GM21529 (cell line): ENCODE results near the gene DRAXIN.
A peak's percentile ranks its signal among the peaks of the same experiment; 100 is the strongest.

Source experiments
- ATAC-seq: cut with Tn5 transposase; IDR thresholded peaks from one replicate; pipeline ENCODE4 v1.9.1; 2021; ENCODE audit not compliant: unreplicated experiment

The DRAXIN gene

DNA sequence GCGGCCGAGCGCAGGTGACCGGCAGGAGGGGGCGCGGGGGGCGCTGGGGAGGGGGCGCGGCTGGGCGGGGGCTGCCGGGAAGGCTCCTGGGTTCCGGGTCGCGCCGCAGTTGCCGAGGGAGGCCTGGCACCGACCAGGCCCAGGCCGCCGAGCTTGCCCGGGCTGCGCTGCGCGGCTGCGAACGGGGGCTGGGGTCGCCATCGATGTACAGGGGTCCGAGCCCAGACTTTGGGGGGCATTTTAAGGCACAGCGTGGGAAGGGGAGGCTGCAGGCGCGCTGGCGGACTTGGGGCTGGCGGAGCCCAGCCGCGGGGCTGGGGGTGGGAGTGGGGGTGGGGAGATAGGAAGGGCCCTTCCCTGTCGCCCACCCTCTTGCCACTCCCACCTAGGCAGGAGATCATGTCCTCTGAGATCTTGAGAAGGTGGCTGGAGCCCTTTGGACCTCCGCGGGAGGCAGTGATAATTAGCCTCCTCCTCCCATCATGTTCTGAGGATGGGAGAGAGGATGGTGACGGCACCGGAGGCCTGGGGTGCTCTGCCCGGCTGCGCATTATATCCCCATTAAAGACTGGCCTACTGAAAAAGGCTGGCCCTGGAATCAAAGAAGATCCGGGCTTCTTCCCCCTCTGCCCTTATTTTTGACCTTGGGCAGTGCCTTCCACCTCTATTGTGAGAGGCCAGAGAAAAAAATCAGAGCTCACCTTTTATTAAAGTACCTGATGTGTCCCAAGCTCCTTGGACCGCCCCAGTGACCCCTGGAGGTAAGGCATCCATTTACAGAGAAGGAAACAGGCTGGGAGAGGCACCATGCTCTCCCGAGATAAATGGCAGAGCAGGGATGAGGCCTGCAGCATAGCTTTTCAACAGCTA lies 36.3 kb upstream of the DRAXIN start:
- peak; percentile 33 for ATAC-seq

DNA sequence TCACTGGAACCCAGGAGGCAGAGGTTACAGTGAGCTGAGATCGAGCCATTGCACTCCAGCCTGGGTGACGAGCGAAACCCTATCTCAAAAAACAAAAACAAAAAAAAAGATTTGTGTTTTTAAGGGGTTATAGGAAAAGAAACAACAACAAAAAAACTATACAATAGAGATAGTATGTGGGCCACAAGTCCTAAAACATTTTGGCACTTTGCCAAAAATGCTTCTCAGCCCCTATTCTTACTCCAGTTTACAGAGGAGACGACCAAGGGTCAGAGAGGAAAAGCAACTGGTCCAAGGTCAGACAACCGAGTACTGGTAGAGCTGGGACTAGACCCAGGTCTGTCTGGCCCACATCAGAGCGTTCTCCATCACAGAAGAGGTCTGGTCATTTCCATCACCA lies 33.9 kb upstream of the DRAXIN start:
- no peak for ATAC-seq

DNA sequence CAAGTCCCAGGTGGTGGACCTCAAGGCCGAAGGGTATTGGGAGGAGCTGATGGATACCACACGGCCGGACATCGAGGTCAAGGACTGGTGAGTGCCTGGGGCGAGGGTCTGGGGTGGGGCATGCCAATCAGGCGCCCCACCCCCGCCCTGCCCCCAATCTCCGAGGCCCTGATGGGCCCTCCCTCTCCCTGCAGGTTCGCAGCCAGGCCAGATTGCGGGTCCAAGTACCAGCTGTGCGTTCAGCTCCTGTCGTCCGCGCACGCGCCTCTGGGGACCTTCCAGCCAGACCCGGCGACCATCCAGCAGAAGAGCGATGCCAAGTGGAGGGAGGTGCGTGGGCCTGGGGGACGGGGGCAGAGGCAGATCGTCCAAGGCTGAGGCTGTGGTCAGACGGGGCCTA lies 33.0 kb upstream of the DRAXIN start:
- ATAC-seq = no peak

DNA sequence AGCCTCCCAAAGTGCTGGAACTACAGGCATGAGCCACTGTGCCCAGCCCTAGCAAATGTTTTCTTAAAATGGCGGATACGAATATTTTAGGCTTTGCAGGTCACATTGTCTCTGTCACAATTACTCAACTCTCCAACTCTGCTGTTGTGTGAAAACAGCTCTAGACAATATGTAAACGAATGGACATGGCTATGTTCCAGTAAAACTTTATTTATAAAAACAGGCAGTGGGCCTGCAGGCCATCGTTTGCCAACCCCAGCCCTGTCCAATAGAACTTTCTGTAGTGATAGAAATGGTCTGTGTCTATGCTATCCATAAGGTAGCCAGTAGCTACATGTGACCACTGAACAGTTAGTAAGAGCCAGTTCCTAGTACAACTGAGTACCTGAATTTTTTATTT lies 31.8 kb upstream of the DRAXIN start:
- no peak for ATAC-seq

DNA sequence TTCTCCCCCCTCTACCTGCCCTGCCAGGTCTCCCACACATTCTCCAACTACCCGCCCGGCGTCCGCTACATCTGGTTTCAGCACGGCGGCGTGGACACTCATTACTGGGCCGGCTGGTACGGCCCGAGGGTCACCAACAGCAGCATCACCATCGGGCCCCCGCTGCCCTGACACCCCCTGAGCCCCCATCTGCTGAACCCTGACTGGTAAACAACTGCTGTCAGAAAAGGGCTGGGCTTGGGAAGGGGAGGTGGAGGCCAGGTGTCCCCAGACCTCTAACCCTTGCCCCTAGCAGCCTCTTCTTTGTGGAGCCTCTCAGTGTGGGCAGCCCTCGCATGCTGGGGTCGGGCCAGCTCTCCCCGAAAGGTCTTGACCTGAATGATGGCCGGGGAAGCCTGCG lies 30.4 kb upstream of the DRAXIN start:
- ATAC-seq = no peak

DNA sequence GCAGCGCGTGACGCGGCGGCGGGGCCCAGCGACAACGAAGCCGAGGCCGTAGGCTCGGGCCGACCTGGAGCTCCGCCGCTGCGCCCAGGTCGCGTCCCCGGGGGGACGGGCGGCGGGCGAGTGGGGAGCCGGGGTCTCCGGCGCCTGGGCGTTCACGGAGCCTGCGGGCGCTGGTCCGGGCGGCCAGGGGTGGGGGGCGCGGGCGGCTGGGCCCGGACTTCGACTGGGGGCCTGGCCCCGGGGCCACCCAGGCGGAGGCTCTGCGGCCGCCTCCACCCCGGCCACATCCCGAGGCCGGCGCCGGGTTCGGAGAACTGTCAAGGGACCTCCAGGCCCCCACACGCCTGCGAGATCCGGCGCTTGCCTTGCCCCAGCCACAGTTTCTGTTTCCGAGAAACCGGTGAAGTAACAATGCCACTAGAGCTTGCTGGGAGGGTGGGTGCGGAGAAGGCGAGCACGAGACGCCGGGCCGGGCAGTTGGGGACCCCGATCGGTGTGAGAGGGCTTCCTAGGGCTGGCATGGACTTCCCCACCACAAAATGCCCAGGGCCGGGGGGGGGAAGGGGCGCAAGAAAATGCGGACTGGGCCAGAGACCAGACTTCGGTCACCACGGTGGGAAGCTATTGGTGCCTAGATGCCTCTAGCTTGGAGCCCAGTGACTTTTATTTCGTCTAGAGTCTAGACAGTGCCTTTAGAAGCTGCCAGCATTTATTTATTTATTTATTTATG lies 27.0 kb upstream of the DRAXIN start:
- peak; percentile 53 for ATAC-seq

DNA sequence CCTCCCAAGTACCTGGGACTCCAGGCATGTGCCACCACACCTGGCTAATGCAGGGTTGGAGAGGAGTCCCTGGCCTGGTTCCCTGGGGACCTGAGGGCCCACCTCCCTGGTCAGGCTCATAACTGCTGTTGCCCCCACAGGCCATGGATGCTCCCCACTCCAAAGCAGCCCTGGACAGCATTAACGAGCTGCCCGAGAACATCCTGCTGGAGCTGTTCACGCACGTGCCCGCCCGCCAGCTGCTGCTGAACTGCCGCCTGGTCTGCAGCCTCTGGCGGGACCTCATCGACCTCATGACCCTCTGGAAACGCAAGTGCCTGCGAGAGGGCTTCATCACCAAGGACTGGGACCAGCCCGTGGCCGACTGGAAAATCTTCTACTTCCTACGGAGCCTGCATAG lies 23.0 kb upstream of the DRAXIN start:
- no peak for ATAC-seq

DNA sequence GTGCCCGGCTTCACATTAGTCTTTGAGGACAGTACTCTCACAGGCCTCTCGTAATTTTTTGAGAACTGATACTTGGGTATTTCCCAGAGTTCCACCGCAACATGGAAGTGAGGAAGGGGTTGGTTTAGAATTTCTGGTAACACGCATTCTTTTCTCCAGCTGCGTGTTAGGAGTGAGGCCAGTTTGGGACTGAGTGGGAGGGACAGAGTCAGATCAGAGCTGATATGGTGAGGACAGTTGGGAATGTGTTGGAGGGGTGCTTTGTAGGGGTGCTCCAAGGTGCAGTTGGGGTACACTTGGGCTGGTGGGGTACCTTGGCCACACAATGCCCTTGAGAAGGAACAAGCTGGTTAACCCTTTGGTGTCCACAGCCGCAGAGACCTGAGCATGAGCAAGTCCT lies 20.8 kb upstream of the DRAXIN start:
- no peak for ATAC-seq

DNA sequence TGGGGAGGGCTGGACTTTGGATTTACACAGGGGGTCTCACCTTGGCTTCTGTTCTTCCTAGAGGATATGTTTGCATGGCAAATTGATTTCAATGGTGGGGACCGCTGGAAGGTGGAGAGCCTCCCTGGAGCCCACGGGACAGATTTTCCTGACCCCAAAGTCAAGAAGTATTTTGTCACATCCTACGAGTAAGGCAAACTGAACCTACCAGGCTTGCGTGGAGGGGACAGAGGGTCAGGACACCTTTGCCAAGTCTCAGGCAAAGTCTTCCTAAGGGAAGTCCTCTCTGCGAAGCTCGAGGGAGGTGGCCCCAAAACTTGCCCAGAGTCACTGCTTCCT lies 20.3 kb upstream of the DRAXIN start:
- ATAC-seq = no peak

DNA sequence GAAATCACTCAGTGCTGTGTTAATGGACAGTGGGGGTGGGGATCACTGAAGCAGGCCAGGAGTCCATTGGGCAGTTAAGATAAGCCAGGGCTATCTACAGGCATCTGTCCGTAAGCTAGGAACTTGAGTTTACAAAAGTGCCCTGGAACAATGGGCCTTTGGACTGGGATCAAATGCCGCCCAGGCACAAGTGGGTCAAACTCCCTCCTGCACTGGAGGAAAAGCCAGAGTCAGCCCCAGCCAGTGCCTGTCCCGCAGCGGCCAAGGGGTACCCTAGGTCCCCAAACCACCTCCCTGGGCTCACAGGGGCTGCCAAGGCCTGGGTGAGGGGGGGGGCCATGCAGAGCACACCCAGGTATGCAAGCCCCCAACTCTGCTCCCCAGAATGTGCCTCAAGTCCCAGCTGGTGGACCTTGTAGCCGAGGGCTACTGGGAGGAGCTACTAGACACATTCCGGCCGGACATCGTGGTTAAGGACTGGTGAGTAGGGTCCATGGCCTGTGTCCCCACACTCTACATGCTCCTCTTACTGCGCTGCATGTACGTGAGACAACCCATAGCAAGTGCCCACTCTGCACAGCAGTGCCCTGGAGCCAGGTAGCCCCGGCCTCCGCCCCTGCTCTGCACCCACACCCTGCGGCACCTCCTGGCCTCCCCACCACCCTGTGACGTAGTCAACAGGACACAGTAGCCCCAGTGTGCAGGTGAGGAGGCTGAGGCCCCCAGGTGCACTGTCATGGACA lies 19.8 kb upstream of the DRAXIN start:
- no peak for ATAC-seq

DNA sequence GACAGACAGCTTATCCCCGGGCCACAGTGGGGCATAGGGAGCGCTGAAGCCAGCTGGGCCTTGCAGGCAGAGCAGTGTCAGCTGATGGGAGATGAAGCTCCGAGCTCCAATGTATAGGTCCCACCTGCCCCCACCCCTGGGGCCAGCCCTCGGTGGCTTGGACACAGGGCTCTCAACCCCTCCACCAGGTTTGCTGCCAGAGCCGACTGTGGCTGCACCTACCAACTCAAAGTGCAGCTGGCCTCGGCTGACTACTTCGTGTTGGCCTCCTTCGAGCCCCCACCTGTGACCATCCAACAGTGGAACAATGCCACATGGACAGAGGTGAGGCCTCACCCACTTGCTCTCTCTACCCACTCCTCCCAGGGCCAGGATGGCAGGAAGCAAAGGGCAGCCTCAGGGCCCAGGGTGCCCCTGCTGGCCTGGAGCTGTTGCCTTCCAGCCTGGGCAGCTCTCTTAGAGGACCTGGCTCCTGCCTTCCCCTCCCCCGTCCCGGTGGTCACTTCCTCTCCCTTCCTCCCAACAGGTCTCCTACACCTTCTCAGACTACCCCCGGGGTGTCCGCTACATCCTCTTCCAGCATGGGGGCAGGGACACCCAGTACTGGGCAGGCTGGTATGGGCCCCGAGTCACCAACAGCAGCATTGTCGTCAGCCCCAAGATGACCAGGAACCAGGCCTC lies 18.3 kb upstream of the DRAXIN start:
- no peak for ATAC-seq

DNA sequence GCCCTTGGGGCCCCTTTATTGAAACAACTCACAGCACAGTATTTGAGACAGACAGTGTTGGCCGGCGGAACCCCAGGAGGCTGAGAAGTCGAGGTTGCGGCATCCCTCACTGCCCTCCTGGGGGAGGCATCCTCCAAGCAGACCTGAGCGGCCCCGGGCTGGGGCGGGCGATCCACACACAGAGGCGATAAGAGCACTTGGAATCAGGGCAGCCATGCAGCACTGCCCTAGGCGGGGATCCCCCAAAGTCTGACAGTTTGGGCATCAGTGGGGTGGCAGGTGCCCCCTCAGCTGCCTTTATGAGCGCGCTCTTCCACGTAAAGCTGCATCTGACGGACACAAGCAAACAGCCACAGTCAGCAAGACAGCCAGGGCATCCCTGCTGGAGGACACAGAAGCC lies 17.0 kb upstream of the DRAXIN start:
- no peak for ATAC-seq

DNA sequence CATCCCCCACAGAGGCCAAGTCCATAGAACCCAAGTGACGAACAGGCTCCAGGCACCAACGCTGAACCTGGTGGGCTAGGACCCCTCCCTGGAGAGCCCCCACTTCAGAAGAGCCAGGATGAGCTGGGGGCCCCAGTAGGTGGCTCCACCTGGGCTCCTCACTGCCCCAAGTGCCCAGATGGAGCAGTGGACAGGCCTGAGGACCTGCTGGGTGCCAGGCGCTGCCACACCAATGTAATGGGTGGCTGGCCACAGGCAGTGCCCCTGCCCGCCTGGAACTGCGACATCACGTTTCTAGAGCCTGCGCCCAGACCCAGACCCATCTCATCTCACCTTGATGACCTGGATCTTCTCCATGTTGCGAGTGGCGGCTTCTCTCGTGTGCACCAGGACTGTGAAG lies 16.2 kb upstream of the DRAXIN start:
- no peak for ATAC-seq

DNA sequence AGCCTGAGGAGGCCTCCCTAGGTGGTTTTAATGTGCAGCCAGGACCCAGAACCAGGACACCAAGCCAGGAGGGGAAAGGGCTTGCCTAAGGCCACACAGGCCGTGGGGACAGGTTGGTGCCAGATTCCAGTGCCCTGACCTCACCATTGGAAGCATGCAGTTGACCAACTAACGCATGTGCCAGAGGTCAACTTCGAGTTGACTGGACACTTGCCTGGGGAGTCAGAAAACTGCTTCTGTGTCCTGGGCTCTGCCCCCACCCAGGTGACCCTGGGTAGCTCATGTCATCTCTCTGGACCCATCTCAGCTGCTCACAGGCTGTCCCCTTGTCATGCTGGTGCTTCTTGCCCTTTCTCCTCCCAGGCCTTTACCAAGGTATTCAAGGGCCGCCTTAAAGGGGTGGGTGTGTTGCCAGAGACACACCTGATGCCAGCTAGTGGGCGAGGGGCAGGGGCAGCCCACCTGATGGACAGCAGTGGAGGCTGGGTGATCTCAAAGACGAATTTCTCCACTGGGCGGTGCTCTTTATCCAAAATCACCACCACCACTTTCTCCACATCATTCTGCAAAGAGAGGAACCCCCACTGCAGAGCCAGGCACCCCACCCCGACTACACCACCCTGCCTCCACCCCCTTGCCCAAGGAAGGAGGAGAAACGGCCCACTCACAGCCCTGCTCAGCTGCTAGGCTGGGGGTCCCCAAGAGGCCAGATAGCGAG lies 15.0 kb upstream of the DRAXIN start:
- ATAC-seq = no peak

DNA sequence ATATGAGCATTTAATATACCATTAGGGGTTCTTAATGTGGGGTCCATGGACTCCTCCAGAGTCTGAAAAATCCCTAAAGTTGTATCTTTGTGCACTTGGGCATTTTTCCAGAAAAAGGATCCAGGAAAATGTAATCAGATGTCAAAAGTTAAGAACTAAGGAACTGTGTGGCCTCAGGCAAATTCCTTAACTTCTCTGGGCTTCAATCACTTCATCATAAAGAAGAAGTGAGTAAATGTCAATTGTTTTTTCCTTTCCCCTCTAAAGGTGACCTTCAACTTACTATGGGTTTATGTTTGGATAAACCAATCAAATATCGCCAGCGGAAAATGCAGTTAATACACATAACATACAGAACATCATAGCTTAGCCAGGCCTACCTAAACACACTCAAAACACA lies 13.1 kb upstream of the DRAXIN start:
- ATAC-seq = no peak

DNA sequence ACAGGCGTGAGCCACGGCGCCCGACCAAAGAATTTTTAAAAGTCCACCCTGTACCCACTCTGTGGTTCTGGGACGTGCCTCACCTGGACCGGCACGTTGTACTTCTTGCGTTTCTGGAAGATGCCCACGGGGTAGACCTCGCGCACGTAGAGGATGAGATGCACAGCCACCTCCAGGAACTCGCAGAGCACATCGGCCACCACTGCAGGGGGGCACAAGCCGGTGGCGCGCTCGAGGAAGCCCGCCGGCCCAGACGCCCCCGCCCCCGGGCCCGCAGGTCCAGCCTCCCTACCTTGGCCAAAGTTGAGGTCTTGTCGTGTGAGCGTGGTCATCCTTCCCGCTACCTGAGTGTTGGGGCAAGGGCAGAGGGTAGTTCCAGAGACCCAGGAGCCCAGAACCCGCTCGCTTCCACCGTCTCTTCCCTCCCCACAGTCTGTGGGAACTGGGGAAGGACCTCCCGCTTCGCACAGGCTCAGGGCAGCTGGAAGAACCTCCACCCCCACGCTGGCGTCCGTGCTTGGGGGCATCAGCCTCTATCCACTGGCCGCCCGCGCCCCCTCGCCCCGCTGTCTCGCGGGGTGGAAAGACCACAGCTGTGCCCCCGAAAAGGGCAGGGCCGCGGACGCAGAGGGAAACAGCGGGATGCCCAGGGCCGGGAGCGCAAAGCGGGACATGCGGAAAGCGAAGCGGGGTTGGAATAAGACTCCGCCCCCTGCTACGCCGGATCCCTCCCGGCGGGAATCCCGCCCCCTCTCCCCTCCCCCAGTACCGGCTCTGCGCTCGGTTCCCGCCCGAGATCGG lies 11.0 kb upstream of the DRAXIN start:
- ATAC-seq = peak; percentile 16

DNA sequence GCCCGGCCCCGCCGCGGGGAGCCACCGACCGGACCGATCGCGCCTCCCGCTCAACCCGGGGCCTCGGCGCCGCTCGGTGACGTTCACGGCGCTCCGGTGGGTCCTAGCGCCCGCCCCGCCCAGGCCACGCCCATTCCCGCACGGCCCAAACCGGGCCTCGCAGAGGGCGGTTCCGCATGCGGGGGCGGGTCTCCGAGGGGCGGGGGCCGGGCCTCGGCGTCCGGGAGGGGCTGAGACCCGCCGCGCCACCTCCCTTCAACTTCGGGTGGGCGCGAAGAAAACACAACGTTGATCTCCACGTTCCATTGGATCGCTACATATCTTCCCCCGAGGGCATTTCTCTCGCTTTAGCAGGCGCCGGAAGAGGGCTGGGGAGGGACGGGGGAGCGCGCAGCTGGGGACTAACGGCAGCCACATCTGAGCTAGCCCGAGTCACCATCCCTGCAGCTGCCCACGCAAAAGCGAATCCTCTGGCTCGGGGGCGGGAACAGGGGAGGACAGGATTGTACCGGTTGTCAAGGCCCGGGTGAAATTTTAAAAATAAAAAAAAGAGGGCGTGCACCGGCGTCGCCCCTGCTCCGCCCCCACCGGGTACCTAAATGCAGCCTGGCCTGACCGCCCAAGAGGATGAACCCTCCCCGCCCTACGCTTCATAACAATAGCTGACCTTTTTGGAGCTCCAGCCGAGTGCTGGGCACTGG lies 10.3 kb upstream of the DRAXIN start, which contains the start of gene MAD2L2:
Gene MAD2L2 (minus strand): TSS at position 78 of the 701 bp plus-strand sequence. CDS start 547 bp downstream, outside the sequence.
- ATAC-seq = peak; percentile 79

DNA sequence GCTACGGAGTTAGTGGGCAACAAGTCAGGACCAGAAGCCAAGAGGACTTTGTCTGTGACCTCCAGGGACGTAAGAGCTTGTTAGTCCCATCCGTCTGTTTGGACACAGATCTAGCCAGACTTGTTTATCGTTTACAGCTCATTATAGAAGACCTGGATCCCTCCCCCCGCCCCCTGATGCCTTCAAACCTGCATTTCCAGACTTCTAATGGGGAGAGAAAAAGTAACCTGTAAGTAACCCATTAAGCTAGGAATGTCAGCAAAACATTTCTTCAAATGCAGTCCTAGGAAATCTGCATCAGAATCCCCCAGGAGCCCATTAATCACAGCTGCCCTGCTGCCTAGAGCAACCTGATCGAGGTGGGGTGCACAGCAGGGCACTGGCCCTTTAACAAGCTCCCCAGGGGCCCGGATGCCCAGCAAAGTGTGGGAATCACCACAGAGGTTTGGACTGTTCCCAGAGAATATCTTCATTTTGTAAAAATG lies 9.2 kb upstream of the DRAXIN start:
- no peak for ATAC-seq

DNA sequence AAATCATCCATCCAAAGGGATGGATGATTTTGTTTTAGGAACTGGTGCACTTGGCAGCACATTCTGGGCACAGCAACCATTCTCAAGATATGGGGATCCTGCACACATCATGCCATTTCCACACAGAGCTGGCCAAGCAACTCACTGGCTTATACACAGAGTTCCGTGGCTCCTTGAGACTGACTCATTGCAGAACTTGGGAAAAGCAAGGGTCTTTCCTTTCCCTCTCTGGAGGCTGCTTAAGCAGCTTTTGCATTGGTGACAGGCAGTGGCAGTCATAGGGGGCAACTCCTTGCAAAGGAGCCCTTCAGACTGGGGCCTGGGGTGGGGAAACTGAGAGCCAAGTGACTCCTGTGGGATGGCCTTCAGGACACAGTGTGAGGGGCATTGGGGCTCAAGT lies 8.7 kb upstream of the DRAXIN start:
- ATAC-seq = no peak
